GM23248 (cell line): Measurements from ENCODE around the gene NOC2L. TPM values are rescaled to one million over a fixed set of nuclear protein-coding genes. Genes with fewer than 3 reads are reported as not detected.

Source experiments
- DNase-seq: peaks from one replicate; pipeline ENCODE4 v3.0.0-alpha.2; 2015
- H2AFZ ChIP-seq: fragments of 200-600 bp; sonication (generic); 2 replicates; pipeline ENCODE4 v1.6.1; 2016; ENCODE audit warnings: antibody characterized with exemption
- H3F3A ChIP-seq: fragments of 200-600 bp; sonication (generic); 2 replicates; pipeline ENCODE4 v1.6.1; 2016; ENCODE audit warnings: mild to moderate bottlenecking, antibody characterized with exemption, mixed run types; ENCODE audit not compliant: insufficient read depth
- H3K27ac ChIP-seq: fragments of 200-600 bp; sonication (generic); 2 replicates; pipeline ENCODE4 v1.5.1; 2016; ENCODE audit warnings: mild to moderate bottlenecking
- H3K27me3 ChIP-seq: fragments of 200-600 bp; sonication (generic); replicated peaks from 2 replicates; pipeline ENCODE4 v1.6.1; 2016; ENCODE audit warnings: mild to moderate bottlenecking; ENCODE audit not compliant: insufficient read depth
- H3K36me3 ChIP-seq: fragments of 200-600 bp; sonication (generic); 2 replicates; pipeline ENCODE4 v1.6.1; 2016; ENCODE audit warnings: low read depth, mild to moderate bottlenecking
- H3K4me1 ChIP-seq: fragments of 200-600 bp; sonication (generic); 2 replicates; pipeline ENCODE4 v1.6.1; 2016; ENCODE audit warnings: mild to moderate bottlenecking; ENCODE audit not compliant: insufficient read depth
- H3K4me2 ChIP-seq: fragments of 200-600 bp; sonication (generic); one replicate; pipeline ENCODE4 v1.6.1; 2016; ENCODE audit warnings: mild to moderate bottlenecking; ENCODE audit not compliant: unreplicated experiment
- H3K4me3 ChIP-seq: fragments of 200-600 bp; sonication (generic); 2 replicates; pipeline ENCODE4 v1.5.1; 2016; ENCODE audit warnings: mild to moderate bottlenecking
- H3K79me2 ChIP-seq: fragments of 200-600 bp; sonication (generic); 2 replicates; pipeline ENCODE4 v1.6.1; 2016; ENCODE audit warnings: mild to moderate bottlenecking; ENCODE audit not compliant: insufficient read depth
- H3K9ac ChIP-seq: fragments of 200-600 bp; sonication (generic); 2 replicates; pipeline ENCODE4 v1.6.1; 2016; ENCODE audit warnings: mild to moderate bottlenecking
- H3K9me2 ChIP-seq: fragments of 200-600 bp; sonication (generic); 2 replicates; pipeline ENCODE4 v1.6.1; 2016; ENCODE audit warnings: mixed run types, mild to moderate bottlenecking, moderate library complexity; ENCODE audit not compliant: insufficient read depth
- H3K9me3 ChIP-seq: fragments of 200-600 bp; sonication (generic); one replicate; pipeline ENCODE4 v1.6.1; 2017; ENCODE audit warnings: low read depth
- H4K20me1 ChIP-seq: fragments of 200-600 bp; sonication (generic); 2 replicates; pipeline ENCODE4 v1.6.0; 2016; ENCODE audit not compliant: insufficient read depth
- EZH2 ChIP-seq: fragments of 200-600 bp; sonication (generic); IDR thresholded peaks from 2 replicates; pipeline ENCODE4 v1.6.1; 2018; ENCODE audit warnings: antibody characterized with exemption, mild to moderate bottlenecking; ENCODE audit not compliant: insufficient read depth, poor library complexity, severe bottlenecking
- EZH2phosphoT487 ChIP-seq: fragments of 200-600 bp; sonication (generic); IDR thresholded peaks from 2 replicates; pipeline ENCODE4 v1.6.1; 2018; ENCODE audit warnings: antibody characterized with exemption, moderate library complexity, mild to moderate bottlenecking, low read depth; ENCODE audit not compliant: insufficient read depth
- WGBS, 2 experiments: methylation state at CpG; one replicate each; pipeline ENCODE4 v1.1.6; 2015 to 2017; ENCODE audit warnings: low lambda C conversion rate in 2 of 2, low coverage in 1 of 2; ENCODE audit errors: missing lambda C conversion rate in 2 of 2; 5-methylcytosine and 5-hydroxymethylcytosine counted together
- in situ Hi-C: fragments of 300-500 bp; cut with MboI; formaldehyde crosslinking; loops from 2 replicates; pipeline ENCODE4 v1.15.0; 2020
- polyA plus RNA-seq: library from polyadenylated mRNA; unstranded; fragments of >200 nt; fragmentation: Nextera tagmentation; extraction: Ambion mirVana; gene quantifications from 2 replicates; pipeline ENCODE4 v1.2.1, GENCODE V29; 2016
- total RNA-seq: library from RNA; depleted of rRNA; stranded (reverse); fragments of >200 nt; shearing (Covaris generic); gene quantifications from 2 replicates; pipeline ENCODE4 v1.2.3, GENCODE V29; 2014

NOC2L gene
- total and polyA plus RNA-seq, 2 experiments from 2014 or later = 64.0 to 67.3 TPM

DNA sequence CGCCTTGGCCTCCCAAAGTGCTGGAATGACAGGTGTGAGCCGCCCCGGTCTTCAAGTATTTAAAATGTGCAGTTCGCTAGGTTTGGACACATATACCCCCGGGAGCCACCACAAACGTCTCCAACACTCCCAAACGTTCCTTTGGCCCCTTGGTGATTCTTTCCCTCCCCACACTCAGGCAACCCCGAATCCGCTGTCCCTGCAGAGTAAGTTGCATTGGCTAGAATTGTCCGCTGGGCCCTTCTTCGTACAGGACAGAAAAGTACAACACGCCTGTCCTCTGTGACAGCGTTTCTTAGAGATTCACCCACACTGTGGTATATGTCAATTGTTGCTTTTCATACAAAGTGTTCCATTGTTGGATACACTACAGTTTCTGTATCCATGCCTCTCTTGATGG is 26.1 kb upstream of the NOC2L start:
- no peak overlapping the region for H3K9ac ChIP-seq
- H3K4me3 ChIP-seq = no peak overlapping the region
- H3K9me3 ChIP-seq = no peaks in the 10 kb centered on the region
- no peak for DNase-seq
- no peaks in the 10 kb centered on the region for H3F3A ChIP-seq
- no peaks in the 10 kb centered on the region for H3K36me3 ChIP-seq
- no peaks in the 10 kb centered on the region for H3K9me2 ChIP-seq
- no peaks in the 10 kb centered on the region for H4K20me1 ChIP-seq
- no peaks in the 10 kb centered on the region for H3K4me1 ChIP-seq
- no peak overlapping the region for H2AFZ ChIP-seq
- peaks cover 14% of the 10 kb centered on the region for H3K27me3 ChIP-seq
- no peaks in the 10 kb centered on the region for H3K79me2 ChIP-seq
- no peak overlapping the region for H3K27ac ChIP-seq
- in situ Hi-C loops = no loop called here
- TF ChIP-seq EZH2phosphoT487 (no peak), EZH2 (no peak)
- H3K4me2 ChIP-seq = no peak overlapping the region
- whole genome bisulfite sequencing, 2 experiments = 57 to 64% methylated on average over 13 of the region's 13 CpGs

GRCh38 chr1:984476-984814 is 25.4 kb upstream of the NOC2L start:
- no peak for DNase-seq
- Histone ChIP-seq H3K36me3 (no peaks in the 10 kb centered on the region), H3K9ac (no peak overlapping the region), H3F3A (no peaks in the 10 kb centered on the region), H3K27ac (no peak overlapping the region), H4K20me1 (no peaks in the 10 kb centered on the region), H3K4me1 (no peaks in the 10 kb centered on the region), H2AFZ (peak overlapping the region; percentile 62; the same call in 1 of the 2 replicates), H3K4me3 (peak overlapping the region; percentile 62), H3K9me3 (no peaks in the 10 kb centered on the region), H3K79me2 (no peaks in the 10 kb centered on the region), H3K9me2 (no peaks in the 10 kb centered on the region), H3K4me2 (peak overlapping the region; percentile 88), H3K27me3 (peaks cover 14% of the 10 kb centered on the region)
- in situ Hi-C loops = no loop called here
- TF ChIP-seq EZH2 = no peak
- TF ChIP-seq EZH2phosphoT487 = no peak
- 31 to 35% methylated on average over 12 of the region's 12 CpGs for WGBS, 2 experiments

GRCh38 chr1:983798-984475 is 24.9 kb upstream of the NOC2L start:
- H3K79me2 ChIP-seq = no peaks in the 10 kb centered on the region
- H3K27ac ChIP-seq = no peak overlapping the region
- peak overlapping the region; percentile 62 for H3K4me3 ChIP-seq
- H4K20me1 ChIP-seq = no peaks in the 10 kb centered on the region
- no peak overlapping the region for H3K9ac ChIP-seq
- no peaks in the 10 kb centered on the region for H3K4me1 ChIP-seq
- WGBS, 2 experiments = 17 to 20% methylated on average over 21 to 23 of the region's 29 CpGs
- peak overlapping the region; percentile 88 for H3K4me2 ChIP-seq
- H3K9me2 ChIP-seq = no peaks in the 10 kb centered on the region
- H3K36me3 ChIP-seq = no peaks in the 10 kb centered on the region
- no peaks in the 10 kb centered on the region for H3F3A ChIP-seq
- H3K9me3 ChIP-seq = no peaks in the 10 kb centered on the region
- peak overlapping the region; percentile 62; the same call in 1 of the 2 replicates for H2AFZ ChIP-seq
- TF ChIP-seq EZH2phosphoT487 (no peak), EZH2 (no peak)
- DNase-seq = peak; percentile 49
- in situ Hi-C loops = no loop called here
- H3K27me3 ChIP-seq = peaks cover 14% of the 10 kb centered on the region

DNA sequence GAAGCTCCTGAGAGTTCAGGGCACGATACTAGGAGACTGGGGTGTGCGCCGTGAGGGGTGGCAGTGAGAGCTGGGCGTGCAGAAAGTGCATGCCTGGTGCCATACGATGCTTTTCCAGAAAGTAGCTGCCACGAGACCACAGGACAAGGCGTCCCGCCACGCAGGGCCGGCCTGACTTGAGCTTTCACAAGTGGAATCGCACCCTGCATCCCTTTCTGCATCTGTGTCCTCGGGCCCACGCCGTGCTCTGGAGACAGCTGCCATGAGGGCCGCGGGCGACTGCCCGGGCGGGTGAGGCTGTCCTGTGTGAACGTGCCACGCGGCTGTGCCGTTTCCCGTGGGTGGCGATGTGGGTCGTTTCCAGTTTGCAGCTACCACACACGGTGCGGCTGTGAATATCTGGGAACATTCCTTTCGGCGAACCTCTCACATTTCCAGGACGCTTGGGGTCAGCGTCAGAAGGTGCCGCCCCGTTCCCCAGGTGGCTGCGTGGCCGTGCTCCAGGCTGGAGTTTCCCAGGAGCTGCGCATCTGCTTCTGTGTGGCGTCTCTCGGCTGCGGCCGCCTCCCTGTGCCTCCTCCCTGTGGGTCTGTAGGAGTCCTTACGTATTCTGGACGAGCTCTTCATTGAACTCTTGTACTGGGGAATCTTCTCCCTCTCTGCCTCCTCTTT is 23.8 kb upstream of the NOC2L start:
- Histone ChIP-seq H3K36me3 (no peaks in the 10 kb centered on the region), H3K4me2 (no peak overlapping the region), H3K9me3 (no peaks in the 10 kb centered on the region), H3K79me2 (no peaks in the 10 kb centered on the region), H3F3A (no peaks in the 10 kb centered on the region), H3K9me2 (no peaks in the 10 kb centered on the region), H3K27me3 (peaks cover 14% of the 10 kb centered on the region), H3K4me1 (no peaks in the 10 kb centered on the region), H4K20me1 (no peaks in the 10 kb centered on the region), H2AFZ (no peak overlapping the region), H3K27ac (no peak overlapping the region), H3K9ac (no peak overlapping the region), H3K4me3 (no peak overlapping the region)
- WGBS, 2 experiments = 66 to 69% methylated on average over 32 to 35 of the region's 43 CpGs
- TF ChIP-seq EZH2 (no peak), EZH2phosphoT487 (no peak)
- in situ Hi-C loops = no loop called here
- DNase-seq = no peak
